Left ventricle myocardium inferior (tissue), 1 donor: ENCODE data around the gene PRPF4. TPM values are rescaled to one million over a fixed set of nuclear protein-coding genes. Genes with fewer than 3 reads are reported as not detected.

Experiments used
- DNase-seq: peaks from one replicate; pipeline ENCODE4 v3.0.0-alpha.2; 2020
- H3K27ac ChIP-seq: fragments of 200-600 bp; replicated peaks from 2 replicates; pipeline ENCODE4 v1.8.0; 2021
- H3K27me3 ChIP-seq: fragments of 200-600 bp; 2 replicates; pipeline ENCODE4 v1.8.0; 2021; ENCODE audit warnings: low read depth
- H3K36me3 ChIP-seq: fragments of 200-600 bp; 2 replicates; pipeline ENCODE4 v1.8.0; 2021
- H3K4me1 ChIP-seq: fragments of 200-600 bp; 2 replicates; pipeline ENCODE4 v1.8.0; 2021
- H3K4me3 ChIP-seq: fragments of 200-600 bp; 2 replicates; pipeline ENCODE4 v1.8.0; 2021; ENCODE audit warnings: mild to moderate bottlenecking, moderate library complexity
- H3K9me3 ChIP-seq: fragments of 200-600 bp; replicated peaks from 2 replicates; pipeline ENCODE4 v1.8.0; 2021
- intact Hi-C: fragments of 100-400 bp; cut with micrococcal nuclease; formaldehyde crosslinking; loops from one replicate; pipeline ENCODE4 v1.11.0; 2022
- total RNA-seq: library from RNA; stranded (reverse); fragmentation: NEBNext Ultra II Directional; extraction: Animal tissue kit (Norgen Biotek cat#: 25700); gene quantifications from one replicate; pipeline ENCODE4 v1.2.1, GENCODE V29; 2021
- TF ChIP-seq, protein P1 (sequence below): fragments of 200-600 bp; IDR thresholded peaks from 2 replicates; pipeline ENCODE4 v1.8.0; 2021; ENCODE audit warnings: antibody characterized with exemption, mild to moderate bottlenecking, borderline replicate concordance
- donor health status: DM: no; HTN: yes; CAD: no; lungs with severe emphysema.

Gene PRPF4
- total RNA-seq, 1 donor from 2014 or later, result 11.2 TPM

DNA sequence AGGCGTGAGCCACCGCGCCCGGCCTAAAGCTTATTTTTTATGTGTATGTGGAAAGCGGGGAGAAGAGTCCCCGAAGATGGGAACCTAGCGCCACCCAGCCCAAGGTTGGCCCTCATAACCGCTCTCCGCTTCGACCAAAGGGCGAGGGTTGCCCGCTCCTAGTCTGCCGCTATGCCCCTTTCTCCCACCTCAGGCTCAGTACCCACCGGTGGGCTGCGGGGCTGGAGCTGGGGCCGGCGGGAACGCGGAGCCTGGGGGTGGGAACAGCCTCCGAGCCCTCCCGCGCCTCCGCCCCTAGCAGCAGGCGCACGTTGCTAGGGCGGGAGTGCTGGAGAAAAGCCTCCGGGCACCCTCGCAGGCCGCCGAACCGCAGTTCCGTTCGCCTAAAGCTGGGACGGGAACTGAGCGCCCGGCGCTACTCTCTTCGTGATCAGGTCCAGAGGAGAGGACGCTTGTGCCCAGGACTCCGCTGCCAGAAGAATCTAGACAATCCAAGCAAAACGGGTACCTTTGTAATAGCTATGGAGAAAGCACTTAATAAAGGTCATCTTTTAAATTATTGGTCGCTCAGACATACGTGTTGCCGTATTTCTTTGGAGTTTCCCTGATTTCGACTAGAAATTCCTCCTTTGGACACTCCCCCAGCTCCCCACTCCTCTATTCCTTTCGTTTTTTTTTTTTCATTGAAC is 64.7 kb downstream of the PRPF4 start, which contains the start of gene WDR31:
Gene WDR31, minus strand, starts transcription at position 265 of the 689 bp plus-strand sequence. CDS start 8,253 bp downstream, outside the sequence.
- Histone ChIP-seq H3K4me3 (peak within 1 kb of the TSS; percentile 88), H3K4me1 (peaks cover 26% of the 10 kb centered on the region), H3K27me3 (no peaks in the 10 kb centered on the region), H3K27ac (peak within 1 kb of the TSS; percentile 90), H3K36me3 (no peaks in the 10 kb centered on the region), H3K9me3 (no peaks in the 10 kb centered on the region)
- peak; percentile 88 for DNase-seq
- TF ChIP-seq, protein P1, sequence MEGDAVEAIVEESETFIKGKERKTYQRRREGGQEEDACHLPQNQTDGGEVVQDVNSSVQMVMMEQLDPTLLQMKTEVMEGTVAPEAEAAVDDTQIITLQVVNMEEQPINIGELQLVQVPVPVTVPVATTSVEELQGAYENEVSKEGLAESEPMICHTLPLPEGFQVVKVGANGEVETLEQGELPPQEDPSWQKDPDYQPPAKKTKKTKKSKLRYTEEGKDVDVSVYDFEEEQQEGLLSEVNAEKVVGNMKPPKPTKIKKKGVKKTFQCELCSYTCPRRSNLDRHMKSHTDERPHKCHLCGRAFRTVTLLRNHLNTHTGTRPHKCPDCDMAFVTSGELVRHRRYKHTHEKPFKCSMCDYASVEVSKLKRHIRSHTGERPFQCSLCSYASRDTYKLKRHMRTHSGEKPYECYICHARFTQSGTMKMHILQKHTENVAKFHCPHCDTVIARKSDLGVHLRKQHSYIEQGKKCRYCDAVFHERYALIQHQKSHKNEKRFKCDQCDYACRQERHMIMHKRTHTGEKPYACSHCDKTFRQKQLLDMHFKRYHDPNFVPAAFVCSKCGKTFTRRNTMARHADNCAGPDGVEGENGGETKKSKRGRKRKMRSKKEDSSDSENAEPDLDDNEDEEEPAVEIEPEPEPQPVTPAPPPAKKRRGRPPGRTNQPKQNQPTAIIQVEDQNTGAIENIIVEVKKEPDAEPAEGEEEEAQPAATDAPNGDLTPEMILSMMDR, result no peak
- intact Hi-C loops, result no loop called here

- no peak for DNase-seq
- Histone ChIP-seq H3K27ac (no peak overlapping the region), H3K4me1 (peaks cover 26% of the 10 kb centered on the region), H3K36me3 (no peaks in the 10 kb centered on the region), H3K9me3 (no peaks in the 10 kb centered on the region), H3K27me3 (no peaks in the 10 kb centered on the region), H3K4me3 (no peak overlapping the region)
- intact Hi-C loops, result no loop called here
- TF ChIP-seq, protein P1, result no peak
Measured at GRCh38 chr9:113341712-113342410, 66.4 kb downstream of the PRPF4 start.

Other genes with a start within 250 kb of the PRPF4 start
- gene ZFP37, start 218.9 kb upstream of the PRPF4 start, total RNA-seq, result 1.0 TPM
- 10.7 TPM for gene SLC31A2, start 124.7 kb upstream of the PRPF4 start, total RNA-seq
- 19.0 TPM for gene FKBP15, start 54.4 kb upstream of the PRPF4 start, total RNA-seq
- 12.6 TPM for gene SLC31A1, start 54.1 kb upstream of the PRPF4 start, total RNA-seq
- 37.0 TPM for gene CDC26, start 86 bp upstream of the PRPF4 start, total RNA-seq
- not detected for gene RNF183, start 27.7 kb downstream of the PRPF4 start, total RNA-seq
- gene WDR31, start 64.6 kb downstream of the PRPF4 start, total RNA-seq, result 12.4 TPM
- gene BSPRY, start 73.9 kb downstream of the PRPF4 start, total RNA-seq, result 0.25 TPM
- 8.9 TPM for gene HDHD3, start 101.3 kb downstream of the PRPF4 start, total RNA-seq
- 75.6 TPM for gene ALAD, start 125.6 kb downstream of the PRPF4 start, total RNA-seq
- 22.5 TPM for gene POLE3, start 135.0 kb downstream of the PRPF4 start, total RNA-seq
- 0.14 TPM for gene C9orf43, start 135.1 kb downstream of the PRPF4 start, total RNA-seq
- gene RGS3, start 188.1 kb downstream of the PRPF4 start, total RNA-seq, result 187 TPM